Measurements from ENCODE around the gene HOXA13.

The HOXA13 gene

GRCh38 chr7:27172823-27173510 is 26.9 kb downstream of the HOXA13 start:
- peaks cover 100% of the 10 kb centered on the region for H3K27me3 ChIP-seq
- H3K9me3 ChIP-seq: no peaks in the 10 kb centered on the region
- TF ChIP-seq CTCF (IDR thresholded peaks at IDR 0.05): no peak
- peaks cover 26 to 56% of the 10 kb centered on the region in 2 experiments for H3K4me1 ChIP-seq (ENCODE audit: control insufficient read depth in 1 of 2, insufficient read depth in 1 of 2, low read depth in 1 of 2, low read length in 1 of 2)
- peak overlapping the region; percentile 47 for H3K27ac ChIP-seq
- H3K4me3 ChIP-seq (ENCODE audit: low read depth in 1 of 2, low read length in 1 of 2): peak overlapping the region; percentile 40 to 67
- no peaks in the 10 kb centered on the region for H3K36me3 ChIP-seq

GRCh38 chr7:27172315-27172774 is 27.5 kb downstream of the HOXA13 start:
- peaks cover 26 to 58% of the 10 kb centered on the region in 2 experiments for H3K4me1 ChIP-seq (ENCODE audit: control insufficient read depth in 1 of 2, insufficient read depth in 1 of 2, low read depth in 1 of 2, low read length in 1 of 2)
- H3K36me3 ChIP-seq: no peaks in the 10 kb centered on the region
- peaks cover 100% of the 10 kb centered on the region for H3K27me3 ChIP-seq
- no peak for TF ChIP-seq CTCF (IDR thresholded peaks at IDR 0.05)
- peak overlapping the region in 1 of 2 experiments; percentile 67 for H3K4me3 ChIP-seq (ENCODE audit: low read depth in 1 of 2, low read length in 1 of 2)
- H3K9me3 ChIP-seq: no peaks in the 10 kb centered on the region
- no peak overlapping the region for H3K27ac ChIP-seq

- Histone ChIP-seq H3K4me1 (ENCODE audit: control insufficient read depth in 1 of 2, insufficient read depth in 1 of 2, low read depth in 1 of 2, low read length in 1 of 2) (peaks cover 29 to 64% of the 10 kb centered on the region in 2 experiments), H3K27ac (no peak overlapping the region), H3K27me3 (peaks cover 100% of the 10 kb centered on the region), H3K9me3 (no peaks in the 10 kb centered on the region), H3K36me3 (no peaks in the 10 kb centered on the region), H3K4me3 (ENCODE audit: low read depth in 1 of 2, low read length in 1 of 2) (peak overlapping the region in 1 of 2 experiments; percentile 15)
- TF ChIP-seq CTCF (IDR thresholded peaks at IDR 0.05): no peak
Measured at GRCh38 chr7:27171637-27172314, 28.1 kb downstream of the HOXA13 start.

- Histone ChIP-seq H3K36me3 (no peaks in the 10 kb centered on the region), H3K27ac (no peak overlapping the region), H3K4me1 (ENCODE audit: control insufficient read depth in 1 of 2, insufficient read depth in 1 of 2, low read depth in 1 of 2, low read length in 1 of 2) (peaks cover 34 to 69% of the 10 kb centered on the region in 2 experiments), H3K27me3 (peaks cover 100% of the 10 kb centered on the region), H3K4me3 (ENCODE audit: low read depth in 1 of 2, low read length in 1 of 2) (no peak overlapping the region), H3K9me3 (no peaks in the 10 kb centered on the region)
- no peak for TF ChIP-seq CTCF (IDR thresholded peaks at IDR 0.05)
Measured at GRCh38 chr7:27171325-27171636, 28.6 kb downstream of the HOXA13 start.

- Histone ChIP-seq H3K4me1 (ENCODE audit: control insufficient read depth in 1 of 2, insufficient read depth in 1 of 2, low read depth in 1 of 2, low read length in 1 of 2) (peaks cover 40 to 75% of the 10 kb centered on the region in 2 experiments), H3K27ac (no peak overlapping the region), H3K36me3 (no peaks in the 10 kb centered on the region), H3K27me3 (peaks cover 100% of the 10 kb centered on the region), H3K4me3 (ENCODE audit: low read depth in 1 of 2, low read length in 1 of 2) (no peak overlapping the region), H3K9me3 (no peaks in the 10 kb centered on the region)
- no peak for TF ChIP-seq CTCF (IDR thresholded peaks at IDR 0.05)
Measured at GRCh38 chr7:27170426-27171324, 29.2 kb downstream of the HOXA13 start.
